OCI-M1 (cell line): Measurements from ENCODE around the gene ATP11A.

Experiments
- DNase-seq: peaks from one replicate; lab custom pipeline; 2025; lab: John Stamatoyannopoulos, UW

Gene ATP11A

GRCh38 chr13:112930192-112930591 lies 240.4 kb downstream of the ATP11A start:
- DNase-seq = no peak

- DNase-seq = peak; percentile 23
Measured at GRCh38 chr13:112931028-112931934, 241.4 kb downstream of the ATP11A start.

DNA sequence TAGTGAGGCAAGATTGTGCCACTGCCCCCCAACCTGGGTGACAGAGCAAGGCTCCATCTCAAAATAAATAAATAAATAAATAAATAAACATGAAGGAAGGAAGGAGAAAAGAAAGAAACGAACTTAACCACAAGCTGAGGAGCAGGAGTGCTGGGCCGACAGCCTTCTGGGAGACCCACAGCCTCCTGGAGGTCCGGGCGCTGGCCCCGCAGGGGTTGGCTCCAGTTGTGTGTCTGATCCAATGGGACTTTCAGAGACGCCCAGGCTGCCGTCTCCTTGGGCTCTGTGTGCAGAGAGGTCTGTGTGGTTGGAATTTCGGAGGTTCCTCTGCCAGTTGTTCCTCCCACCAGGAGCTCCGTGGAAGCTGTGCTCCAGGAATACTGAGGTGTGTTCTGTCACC lies 243.1 kb downstream of the ATP11A start:
- no peak for DNase-seq

DNA sequence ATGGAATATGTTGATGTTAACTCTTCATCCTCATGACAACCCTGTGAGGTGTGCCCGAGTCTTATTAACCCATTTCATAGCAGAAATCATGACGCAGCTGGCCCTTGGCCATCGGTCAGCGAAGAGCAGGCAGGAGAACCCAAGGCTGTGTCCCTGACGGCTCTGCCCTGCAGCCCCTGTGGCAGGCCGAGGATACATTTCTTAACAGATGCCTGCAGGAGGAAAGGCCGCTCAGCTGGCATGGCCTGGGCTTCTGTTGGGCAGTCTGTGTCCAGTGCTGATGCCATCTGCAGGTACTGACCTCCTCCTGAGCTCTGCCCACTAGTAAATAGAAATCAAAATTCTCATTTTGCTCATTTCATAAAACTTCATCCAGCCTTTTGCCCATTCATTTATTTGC lies 243.8 kb downstream of the ATP11A start:
- DNase-seq = no peak

- no peak for DNase-seq
Measured at GRCh38 chr13:112934078-112934477, 244.2 kb downstream of the ATP11A start.
